ENCODE results near the gene NOD2.

- TF ChIP-seq EZH2phosphoT487 (IDR thresholded peaks at IDR 0.05; ENCODE audit: unreplicated experiment), result no peak
- TF ChIP-seq CTCF (conservative IDR thresholded peaks at IDR 0.05; ENCODE audit: low read depth in 2 of 2), result no peak
Measured at GRCh38 chr16:50644245-50644644, 49.2 kb upstream of the NOD2 start.
